PFSK-1 (cell line): ENCODE measurements around the gene EED.

ENCODE experiments used
- FOXP2 ChIP-seq: optimal IDR thresholded peaks from 2 replicates; pipeline ENCODE3; 2011; ENCODE audit warnings: borderline replicate concordance, control low read depth, inconsistent platforms; ENCODE audit not compliant: insufficient read depth; ENCODE audit errors: extremely low read length, extremely low read depth
- POLR2AphosphoS5 ChIP-seq: IDR thresholded peaks from 2 replicates; pipeline ENCODE4 v1.6.1; 2012; ENCODE audit warnings: low read depth, mild to moderate bottlenecking, control low read depth, low read length, moderate library complexity
- REST ChIP-seq, 2 experiments: IDR thresholded peaks; 2 replicates each; pipeline versions ENCODE4 v1.6.1 to v1.8.0; 2011 to 2012; ENCODE audit warnings: low read depth in 2 of 2, low read length in 2 of 2, control low read depth in 1 of 2, inconsistent platforms in 1 of 2, mild to moderate bottlenecking in 1 of 2, moderate library complexity in 1 of 2; ENCODE audit not compliant: insufficient read depth in 1 of 2
- SIN3A ChIP-seq: IDR thresholded peaks from 2 replicates; pipeline ENCODE4 v1.6.1; 2012; ENCODE audit warnings: mild to moderate bottlenecking, low read length, moderate library complexity, borderline replicate concordance; ENCODE audit not compliant: insufficient read depth
- TAF1 ChIP-seq: IDR thresholded peaks from 2 replicates; pipeline ENCODE4 v1.6.1; 2012; ENCODE audit warnings: low read length, control low read depth, borderline replicate concordance; ENCODE audit not compliant: insufficient read depth

The EED gene

GRCh38 chr11:86219311-86220193, 25.0 kb upstream of the EED start:
- no peak for TF ChIP-seq SIN3A
- TF ChIP-seq FOXP2, result no peak
- TF ChIP-seq REST (IDR thresholded peaks at IDR 0.05; ENCODE audit: insufficient read depth in 1 of 2, low read depth in 2 of 2, low read length in 2 of 2), result no peak
- TF ChIP-seq POLR2AphosphoS5, result no peak
- TF ChIP-seq TAF1, result no peak

- TF ChIP-seq SIN3A (no peak), FOXP2 (no peak), REST (IDR thresholded peaks at IDR 0.05; ENCODE audit: insufficient read depth in 1 of 2, low read depth in 2 of 2, low read length in 2 of 2) (no peak), POLR2AphosphoS5 (no peak), TAF1 (no peak)
Measured at GRCh38 chr11:86220653-86221052, 23.9 kb upstream of the EED start.

- no peak for TF ChIP-seq POLR2AphosphoS5
- no peak for TF ChIP-seq TAF1
- TF ChIP-seq FOXP2, result no peak
- no peak for TF ChIP-seq SIN3A
- no peak for TF ChIP-seq REST (IDR thresholded peaks at IDR 0.05; ENCODE audit: insufficient read depth in 1 of 2, low read depth in 2 of 2, low read length in 2 of 2)
Measured at GRCh38 chr11:86222081-86222480, 22.5 kb upstream of the EED start.

- no peak for TF ChIP-seq TAF1
- TF ChIP-seq POLR2AphosphoS5, result no peak
- TF ChIP-seq FOXP2, result no peak
- no peak for TF ChIP-seq SIN3A
- no peak for TF ChIP-seq REST (IDR thresholded peaks at IDR 0.05; ENCODE audit: insufficient read depth in 1 of 2, low read depth in 2 of 2, low read length in 2 of 2)
Measured at GRCh38 chr11:86228269-86229038, 16.1 kb upstream of the EED start.
